Activated CD4-positive, alpha-beta T cell treated with anti-CD3 and anti-CD28 coated beads, Interleukin-2, amount 50 U/mL, for 24 hours (primary cell): Measurements from ENCODE around the gene CR1.
"Not testable (repeated sequence)": the region's sequence is repeated elsewhere in the genome, so short reads cannot be mapped to it uniquely, and the experiment has no call there.

ENCODE experiments used
- DNase-seq, 2 donors: peaks; one replicate each; pipeline ENCODE4 v3.0.0-alpha.2; 2020; ENCODE audit warnings: low read depth in 1 of 2, low spot score in 1 of 2

The CR1 gene

GRCh38 chr1:207495801-207496792, at the start of gene CR1:
TSS of gene CR1 (plus strand) at chr1:207496157. CDS start at chr1:207496268, 111 bp downstream.
- peak in 1 of 2 donors; percentile 2 for DNase-seq

GRCh38 chr1:207453710-207454045, 42.3 kb upstream of the CR1 start:
- no peak for DNase-seq

GRCh38 chr1:207454046-207454964, 41.7 kb upstream of the CR1 start, which contains the start of gene CR2:
TSS of gene CR2 (plus strand) at chr1:207454328. CDS start at chr1:207454419, 91 bp downstream.
- DNase-seq, result peak; percentile 3 to 29

- no peak for DNase-seq
These were observed 40.7 kb upstream of the CR1 start for GRCh38 chr1:207455183-207455754.

- DNase-seq, result no peak
These were observed 37.5 kb upstream of the CR1 start for GRCh38 chr1:207458414-207458813.

- no peak for DNase-seq
These were observed 36.9 kb upstream of the CR1 start for GRCh38 chr1:207459008-207459407.

GRCh38 chr1:207461649-207462048, 34.3 kb upstream of the CR1 start:
- no peak for DNase-seq

- DNase-seq, result no peak
These were observed 33.4 kb upstream of the CR1 start for GRCh38 chr1:207462535-207462934.

- DNase-seq, result no peak
These were observed 32.9 kb upstream of the CR1 start for GRCh38 chr1:207463021-207463420.

GRCh38 chr1:207463571-207463970, 32.4 kb upstream of the CR1 start:
- no peak for DNase-seq

GRCh38 chr1:207470927-207471326, 25.0 kb upstream of the CR1 start:
- DNase-seq, result no peak

GRCh38 chr1:207474210-207474609, 21.7 kb upstream of the CR1 start:
- DNase-seq, result no peak

GRCh38 chr1:207486198-207486597, 9.8 kb upstream of the CR1 start:
- DNase-seq, result no peak

- no peak for DNase-seq
These were observed 8.3 kb upstream of the CR1 start for GRCh38 chr1:207487636-207488035.

- DNase-seq, result no peak
These were observed 2.7 kb upstream of the CR1 start for GRCh38 chr1:207493212-207493611.

GRCh38 chr1:207494171-207494570, 1.8 kb upstream of the CR1 start:
- no peak for DNase-seq

- not testable (repeated sequence) for DNase-seq
These were observed 676 bp upstream of the CR1 start for GRCh38 chr1:207495281-207495680.

GRCh38 chr1:207497941-207498340, 2.0 kb downstream of the CR1 start:
- DNase-seq, result no peak

GRCh38 chr1:207499573-207499972, 3.6 kb downstream of the CR1 start:
- DNase-seq, result peak; percentile 16 to 46

GRCh38 chr1:207500306-207500705, 4.3 kb downstream of the CR1 start:
- DNase-seq, result no peak

- no peak for DNase-seq
These were observed 5.1 kb downstream of the CR1 start for GRCh38 chr1:207501071-207501470.
